Common myeloid progenitor, CD34-positive (primary cell): ENCODE data around the gene RAB3C.
A peak's percentile ranks its signal among the peaks of the same experiment; 100 is the strongest.

Source experiments
- CTCF ChIA-PET: fragments of 350-600 bp; sonication (Branson Sonifier 250); formaldehyde crosslinking; loops from one replicate; lab custom pipeline; 2021; ENCODE audit warnings: antibody characterized with exemption; lab: Charles Lee
- POLR2A ChIA-PET: fragments of 350-600 bp; sonication (Branson Sonifier 250); formaldehyde crosslinking; loops from one replicate; lab custom pipeline; 2021; ENCODE audit warnings: antibody characterized with exemption; lab: Charles Lee
- DNase-seq, 3 donors: peaks; one replicate each; pipeline versions ENCODE4 v3.0.0 to v3.0.0-alpha.2; 2013
- H3K27ac ChIP-seq, 2 experiments: 1 replicate in 1 of 2; 2 replicates in 1 of 2; pipeline ENCODE4 v1.7.0; 2013; ENCODE audit warnings: inconsistent platforms in 2 of 2, low read length in 2 of 2, mild to moderate bottlenecking in 2 of 2, low read depth in 1 of 2, moderate library complexity in 1 of 2; ENCODE audit not compliant: severe bottlenecking in 2 of 2, insufficient read depth in 1 of 2, poor library complexity in 1 of 2
- H3K27me3 ChIP-seq, 5 experiments: replicated peaks in 2 of 5; 1 replicate in 3 of 5; 2 replicates in 2 of 5; pipeline versions ENCODE4 v1.6.1 to v1.7.0; 2013; ENCODE audit warnings: low read length in 4 of 5, mild to moderate bottlenecking in 2 of 5, moderate library complexity in 2 of 5, inconsistent platforms in 1 of 5; ENCODE audit not compliant: insufficient read depth in 5 of 5, control insufficient read depth in 4 of 5
- H3K36me3 ChIP-seq, 4 experiments: 1 replicate in 2 of 4; 2 replicates in 2 of 4; pipeline versions ENCODE4 v1.6.1 to v1.7.0; 2013; ENCODE audit warnings: low read length in 3 of 4, control low read depth in 1 of 4, mild to moderate bottlenecking in 1 of 4; ENCODE audit not compliant: control insufficient read depth in 4 of 4, insufficient read depth in 4 of 4
- H3K4me1 ChIP-seq, 4 experiments: 1 replicate in 3 of 4; 2 replicates in 1 of 4; pipeline versions ENCODE4 v1.6.1 to v1.7.1; 2013; ENCODE audit warnings: low read length in 3 of 4, mild to moderate bottlenecking in 3 of 4, control low read depth in 1 of 4, inconsistent platforms in 1 of 4, moderate library complexity in 1 of 4; ENCODE audit not compliant: control insufficient read depth in 4 of 4, insufficient read depth in 4 of 4; ENCODE audit errors: control extremely low read depth in 1 of 4
- H3K4me3 ChIP-seq, 7 experiments: 1 replicate in 4 of 7; 2 replicates in 3 of 7; pipeline versions ENCODE4 v1.5.1 to v1.7.0; 2013; ENCODE audit warnings: mild to moderate bottlenecking in 7 of 7, low read length in 6 of 7, moderate library complexity in 6 of 7, inconsistent platforms in 2 of 7, low read depth in 2 of 7, control low read depth in 1 of 7; ENCODE audit not compliant: insufficient read depth in 4 of 7, control insufficient read depth in 1 of 7; ENCODE audit errors: extremely low read depth in 1 of 7
- H3K9me3 ChIP-seq, 5 experiments: 1 replicate in 4 of 5; 2 replicates in 1 of 5; pipeline versions ENCODE4 v1.6.1 to v1.7.1; 2013; ENCODE audit warnings: low read length in 4 of 5, mild to moderate bottlenecking in 2 of 5, inconsistent platforms in 1 of 5, low read depth in 1 of 5, moderate library complexity in 1 of 5; ENCODE audit not compliant: control insufficient read depth in 4 of 5, insufficient read depth in 2 of 5; ENCODE audit errors: control extremely low read depth in 1 of 5
- WGBS: methylation state at CpG from one replicate; pipeline ENCODE4 v1.1.5; 2013; ENCODE audit not compliant: insufficient coverage; 5-methylcytosine and 5-hydroxymethylcytosine counted together

Gene RAB3C

GRCh38 chr5:58738336-58738735 lies 155.5 kb downstream of the RAB3C start:
- Histone ChIP-seq H3K9me3 (no peaks in the 10 kb centered on the region), H3K27ac (no peak overlapping the region), H3K4me1 (no peaks in the 10 kb centered on the region), H3K36me3 (no peaks in the 10 kb centered on the region), H3K4me3 (no peak overlapping the region), H3K27me3 (no peaks in the 10 kb centered on the region)
- POLR2A ChIA-PET = no interaction called here
- DNase-seq = no peak
- CTCF ChIA-PET = no interaction called here
- no CpG with 5 or more reads among the region's 2 CpGs for WGBS

DNA sequence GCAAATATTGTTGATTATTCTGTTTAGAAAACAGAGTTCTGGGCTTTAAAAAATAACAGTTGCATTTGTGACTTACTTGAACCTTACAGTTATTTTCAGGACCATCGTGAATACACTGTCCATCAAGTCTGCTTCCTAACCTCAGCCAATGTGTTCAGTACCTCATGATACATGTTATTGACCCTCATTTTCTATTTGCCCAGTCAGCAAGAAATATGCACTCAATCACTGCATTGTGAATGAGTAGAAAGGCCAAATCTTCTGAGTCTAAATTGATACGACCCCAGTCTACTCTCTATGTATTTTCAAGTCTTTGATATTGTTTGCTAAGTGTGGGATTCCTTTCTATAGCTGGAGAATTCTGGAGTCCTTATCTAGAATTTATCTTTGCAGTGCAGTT lies 156.2 kb downstream of the RAB3C start:
- Histone ChIP-seq H3K27me3 (no peaks in the 10 kb centered on the region), H3K4me1 (no peaks in the 10 kb centered on the region), H3K4me3 (no peak overlapping the region), H3K27ac (no peak overlapping the region), H3K36me3 (no peaks in the 10 kb centered on the region), H3K9me3 (no peaks in the 10 kb centered on the region)
- ChIA-PET POLR2A (no interaction called here), CTCF (no interaction called here)
- 76% methylated on average over 2 of the region's 2 CpGs for WGBS
- no peak for DNase-seq

GRCh38 chr5:58740956-58741355 lies 158.1 kb downstream of the RAB3C start:
- H3K4me3 ChIP-seq = no peak overlapping the region
- 100% methylated on average over 3 of the region's 3 CpGs for WGBS
- no peaks in the 10 kb centered on the region for H3K27me3 ChIP-seq
- H3K4me1 ChIP-seq = no peaks in the 10 kb centered on the region
- no peaks in the 10 kb centered on the region for H3K36me3 ChIP-seq
- H3K27ac ChIP-seq = no peak overlapping the region
- ChIA-PET POLR2A (no interaction called here), CTCF (no interaction called here)
- DNase-seq = no peak
- H3K9me3 ChIP-seq = no peaks in the 10 kb centered on the region

GRCh38 chr5:58745350-58745749 lies 162.5 kb downstream of the RAB3C start:
- ChIA-PET POLR2A (no interaction called here), CTCF (interaction anchor here (1.1 kb wide), 1 partner anchor 14 kb away, joined by 3 read pairs; no protein-coding TSS in a partner anchor)
- Histone ChIP-seq H3K27ac (no peak overlapping the region), H3K4me3 (no peak overlapping the region), H3K9me3 (no peaks in the 10 kb centered on the region), H3K4me1 (no peaks in the 10 kb centered on the region), H3K27me3 (no peaks in the 10 kb centered on the region), H3K36me3 (no peaks in the 10 kb centered on the region)
- DNase-seq = no peak
- WGBS = no CpG with 5 or more reads among the region's 4 CpGs

DNA sequence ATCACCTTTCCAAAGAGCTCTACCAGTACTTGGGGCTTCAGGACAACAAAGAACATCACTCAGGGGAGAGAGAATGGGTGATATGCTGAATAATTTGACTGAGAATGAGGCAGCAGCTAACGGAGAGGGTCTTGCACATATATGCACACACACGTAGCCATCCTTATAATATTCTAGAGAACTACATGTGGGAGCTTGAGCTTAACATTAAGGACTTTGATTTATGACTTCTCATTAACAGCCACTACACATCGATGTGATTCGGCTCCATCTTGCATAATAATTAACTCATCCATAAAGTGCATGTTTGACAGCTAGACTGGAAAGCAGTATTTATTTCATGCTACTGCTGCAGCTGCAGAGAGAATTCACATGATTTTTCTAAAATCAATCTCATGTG lies 163.4 kb downstream of the RAB3C start:
- no peak overlapping the region for H3K4me3 ChIP-seq
- H3K9me3 ChIP-seq = no peaks in the 10 kb centered on the region
- DNase-seq = no peak
- H3K4me1 ChIP-seq = no peaks in the 10 kb centered on the region
- ChIA-PET CTCF (interaction anchor here (1.1 to 1.4 kb wide), 2 partner anchors 13 to 104 kb away, joined by 3 read pairs; no protein-coding TSS in a partner anchor), POLR2A (interaction anchor here (0.7 kb wide), 1 partner anchor 160 kb away, joined by 5 read pairs; no protein-coding TSS in a partner anchor)
- H3K27ac ChIP-seq = no peak overlapping the region
- no peaks in the 10 kb centered on the region for H3K36me3 ChIP-seq
- WGBS = 78% methylated on average over 4 of the region's 4 CpGs
- H3K27me3 ChIP-seq = no peaks in the 10 kb centered on the region

GRCh38 chr5:58750036-58750435 lies 167.2 kb downstream of the RAB3C start:
- H3K27me3 ChIP-seq = no peaks in the 10 kb centered on the region
- no peak overlapping the region for H3K4me3 ChIP-seq
- no peaks in the 10 kb centered on the region for H3K36me3 ChIP-seq
- no peak for DNase-seq
- H3K9me3 ChIP-seq = no peaks in the 10 kb centered on the region
- no peak overlapping the region for H3K27ac ChIP-seq
- no peaks in the 10 kb centered on the region for H3K4me1 ChIP-seq
- ChIA-PET CTCF (no interaction called here), POLR2A (no interaction called here)

GRCh38 chr5:58751222-58751837 lies 168.5 kb downstream of the RAB3C start:
- H3K4me1 ChIP-seq = no peaks in the 10 kb centered on the region
- no peaks in the 10 kb centered on the region for H3K36me3 ChIP-seq
- CTCF ChIA-PET = interaction anchor here (1.2 to 1.5 kb wide), 2 partner anchors 26 to 35 kb away, joined by 3 read pairs; no protein-coding TSS in a partner anchor
- no peak overlapping the region for H3K4me3 ChIP-seq
- POLR2A ChIA-PET = no interaction called here
- H3K9me3 ChIP-seq = no peaks in the 10 kb centered on the region
- H3K27me3 ChIP-seq = no peaks in the 10 kb centered on the region
- H3K27ac ChIP-seq = no peak overlapping the region
- 45% methylated on average over 3 of the region's 4 CpGs for WGBS
- DNase-seq = peak; percentile 39 to 81 (median 70)
